Parathyroid adenoma (tissue), 2 donors: ENCODE data around the gene ANKRD63.
A peak's percentile ranks its signal among the peaks of the same experiment; 100 is the strongest.

Experiments
- H2AFZ ChIP-seq: fragments of 300-600 bp; sonication (generic); one replicate; pipeline ENCODE4 v1.7.0; 2017; ENCODE audit warnings: antibody characterized with exemption, mild to moderate bottlenecking
- H3K27ac ChIP-seq: fragments of 300-600 bp; sonication (generic); one replicate; pipeline ENCODE4 v1.7.0; 2017
- H3K27me3 ChIP-seq: fragments of 300-600 bp; sonication (generic); one replicate; pipeline ENCODE4 v1.7.0; 2017; ENCODE audit warnings: low read length; ENCODE audit not compliant: control insufficient read depth, insufficient read depth
- H3K36me3 ChIP-seq: fragments of 300-600 bp; sonication (generic); one replicate; pipeline ENCODE4 v1.7.0; 2017; ENCODE audit warnings: low read length; ENCODE audit not compliant: control insufficient read depth, insufficient read depth
- H3K4me1 ChIP-seq: fragments of 300-600 bp; sonication (generic); one replicate; pipeline ENCODE4 v1.7.0; 2017; ENCODE audit warnings: control low read depth
- H3K4me2 ChIP-seq: fragments of 300-600 bp; sonication (generic); one replicate; pipeline ENCODE4 v1.7.0; 2017; ENCODE audit warnings: low read length
- H3K4me3 ChIP-seq: fragments of 300-600 bp; sonication (generic); one replicate; pipeline ENCODE4 v1.7.0; 2017; ENCODE audit warnings: low read depth, low read length
- H3K79me2 ChIP-seq: fragments of 300-600 bp; sonication (generic); one replicate; pipeline ENCODE4 v1.7.0; 2017; ENCODE audit warnings: control low read depth
- H3K9ac ChIP-seq: fragments of 300-600 bp; sonication (generic); one replicate; pipeline ENCODE4 v1.7.0; 2017; ENCODE audit warnings: mild to moderate bottlenecking
- H3K9me3 ChIP-seq: fragments of 300-600 bp; sonication (generic); one replicate; pipeline ENCODE4 v1.7.0; 2017; ENCODE audit warnings: low read length; ENCODE audit not compliant: control insufficient read depth
- TF ChIP-seq, protein P1 (sequence below): fragments of 300-600 bp; sonication (generic); IDR thresholded peaks from one replicate; pipeline ENCODE4 v1.7.0; 2017; ENCODE audit warnings: antibody characterized with exemption, mild to moderate bottlenecking
- donor health status: primary hyperparathyroidism.

Gene ANKRD63

DNA sequence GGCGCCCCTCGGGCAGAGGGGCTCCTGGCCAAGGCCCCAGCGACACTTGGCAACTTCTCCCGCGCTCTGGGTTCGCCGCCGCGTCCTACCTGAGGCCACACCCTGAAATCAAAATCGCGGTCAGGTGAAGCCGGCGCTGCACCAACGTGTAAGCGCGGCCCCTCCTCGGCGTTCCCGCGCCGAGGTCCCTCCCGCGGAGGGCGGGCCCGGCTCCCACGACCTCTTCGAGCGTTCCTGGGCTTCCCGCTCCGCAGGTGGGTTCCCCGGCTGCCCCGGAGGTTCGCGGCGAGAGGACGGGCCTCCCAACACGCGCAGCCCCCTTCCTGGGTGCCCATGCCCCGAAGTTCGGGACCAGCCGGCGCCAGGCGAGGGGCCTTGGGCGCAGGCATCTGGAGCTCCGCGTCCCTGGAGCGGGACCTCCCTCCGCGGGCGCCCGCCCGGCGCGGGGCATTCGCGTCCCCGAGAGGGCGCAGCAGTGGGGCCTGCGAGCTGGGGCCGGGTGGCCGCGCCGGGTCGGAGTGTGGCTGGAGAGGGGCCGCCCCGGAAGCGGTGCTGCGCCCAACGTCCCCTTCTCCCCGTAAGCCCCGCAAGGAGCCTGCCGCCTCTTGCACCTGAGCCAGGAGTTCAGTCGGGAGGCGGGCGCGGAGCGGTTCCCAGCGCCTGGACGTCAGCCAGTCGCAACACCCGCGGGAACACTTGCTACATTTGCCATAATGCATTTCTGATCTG, 30.3 kb downstream of the ANKRD63 start:
- peak overlapping the region; percentile 69 for H3K4me3 ChIP-seq
- H3K4me2 ChIP-seq = peak overlapping the region; percentile 89
- H3K9me3 ChIP-seq = no peaks in the 10 kb centered on the region
- H3K79me2 ChIP-seq = no peaks in the 10 kb centered on the region
- H3K4me1 ChIP-seq = no peaks in the 10 kb centered on the region
- peak overlapping the region; percentile 90 for H2AFZ ChIP-seq
- TF ChIP-seq, protein P1, sequence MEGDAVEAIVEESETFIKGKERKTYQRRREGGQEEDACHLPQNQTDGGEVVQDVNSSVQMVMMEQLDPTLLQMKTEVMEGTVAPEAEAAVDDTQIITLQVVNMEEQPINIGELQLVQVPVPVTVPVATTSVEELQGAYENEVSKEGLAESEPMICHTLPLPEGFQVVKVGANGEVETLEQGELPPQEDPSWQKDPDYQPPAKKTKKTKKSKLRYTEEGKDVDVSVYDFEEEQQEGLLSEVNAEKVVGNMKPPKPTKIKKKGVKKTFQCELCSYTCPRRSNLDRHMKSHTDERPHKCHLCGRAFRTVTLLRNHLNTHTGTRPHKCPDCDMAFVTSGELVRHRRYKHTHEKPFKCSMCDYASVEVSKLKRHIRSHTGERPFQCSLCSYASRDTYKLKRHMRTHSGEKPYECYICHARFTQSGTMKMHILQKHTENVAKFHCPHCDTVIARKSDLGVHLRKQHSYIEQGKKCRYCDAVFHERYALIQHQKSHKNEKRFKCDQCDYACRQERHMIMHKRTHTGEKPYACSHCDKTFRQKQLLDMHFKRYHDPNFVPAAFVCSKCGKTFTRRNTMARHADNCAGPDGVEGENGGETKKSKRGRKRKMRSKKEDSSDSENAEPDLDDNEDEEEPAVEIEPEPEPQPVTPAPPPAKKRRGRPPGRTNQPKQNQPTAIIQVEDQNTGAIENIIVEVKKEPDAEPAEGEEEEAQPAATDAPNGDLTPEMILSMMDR = no peak
- no peak overlapping the region for H3K9ac ChIP-seq
- H3K36me3 ChIP-seq = no peaks in the 10 kb centered on the region
- H3K27ac ChIP-seq = no peak overlapping the region
- no peaks in the 10 kb centered on the region for H3K27me3 ChIP-seq

DNA sequence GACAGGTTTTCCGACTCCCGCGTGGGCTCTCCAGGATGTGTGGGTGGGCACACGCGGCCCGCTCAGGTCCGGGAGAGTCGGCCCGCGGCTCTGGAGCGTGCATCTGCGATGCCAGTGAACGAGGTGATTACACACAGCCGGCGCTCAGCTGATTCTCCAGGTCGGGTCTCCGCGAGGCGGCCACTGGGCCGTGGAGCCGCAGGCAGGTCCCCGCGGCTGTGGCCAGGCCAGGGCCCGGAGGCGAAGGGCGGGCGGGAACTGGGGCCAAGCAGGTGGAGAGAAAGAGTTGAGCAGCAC, 30.8 kb downstream of the ANKRD63 start:
- TF ChIP-seq, protein P1 = no peak
- H3K9ac ChIP-seq = no peak overlapping the region
- peak overlapping the region; percentile 89 for H3K4me2 ChIP-seq
- no peaks in the 10 kb centered on the region for H3K4me1 ChIP-seq
- H3K36me3 ChIP-seq = no peaks in the 10 kb centered on the region
- H3K27me3 ChIP-seq = no peaks in the 10 kb centered on the region
- H3K4me3 ChIP-seq = no peak overlapping the region
- no peaks in the 10 kb centered on the region for H3K9me3 ChIP-seq
- no peak overlapping the region for H3K27ac ChIP-seq
- peak overlapping the region; percentile 90 for H2AFZ ChIP-seq
- H3K79me2 ChIP-seq = no peaks in the 10 kb centered on the region

DNA sequence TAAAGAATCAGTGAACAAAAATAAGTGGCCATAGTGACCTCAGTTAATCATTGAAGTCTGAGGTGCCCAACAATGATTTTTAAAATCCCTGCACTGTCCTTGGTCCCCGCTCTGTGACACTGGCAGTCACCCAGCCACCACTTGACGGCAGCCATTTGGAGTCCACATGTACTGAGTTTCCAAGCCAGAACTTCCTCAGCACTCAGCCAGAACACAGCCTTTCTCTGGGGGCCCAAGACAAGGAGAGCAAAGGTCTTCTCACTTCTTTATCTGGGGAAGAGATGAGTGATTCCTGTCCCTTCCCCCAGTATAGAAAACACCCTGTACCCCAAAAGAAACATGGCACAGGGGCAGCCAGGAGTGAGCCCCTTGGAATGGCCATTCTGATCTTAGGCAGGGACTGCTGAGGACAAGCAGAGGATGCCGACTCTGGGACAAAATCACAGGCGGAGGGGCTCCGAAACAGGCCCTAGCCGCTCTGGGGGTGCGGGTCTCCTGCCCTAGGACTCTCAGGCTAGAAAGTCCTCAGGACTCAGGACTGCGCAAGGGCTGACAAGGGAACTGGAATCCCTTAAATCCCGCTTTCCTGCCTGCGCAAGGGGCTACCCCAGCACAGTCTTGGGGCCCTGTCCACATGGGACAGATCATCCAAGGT, 31.3 kb downstream of the ANKRD63 start:
- Histone ChIP-seq H3K9me3 (no peaks in the 10 kb centered on the region), H3K79me2 (no peaks in the 10 kb centered on the region), H2AFZ (peak overlapping the region; percentile 90), H3K9ac (no peak overlapping the region), H3K4me2 (no peak overlapping the region), H3K4me3 (no peak overlapping the region), H3K36me3 (no peaks in the 10 kb centered on the region), H3K27ac (no peak overlapping the region), H3K27me3 (no peaks in the 10 kb centered on the region), H3K4me1 (no peaks in the 10 kb centered on the region)
- TF ChIP-seq, protein P1 = no peak

DNA sequence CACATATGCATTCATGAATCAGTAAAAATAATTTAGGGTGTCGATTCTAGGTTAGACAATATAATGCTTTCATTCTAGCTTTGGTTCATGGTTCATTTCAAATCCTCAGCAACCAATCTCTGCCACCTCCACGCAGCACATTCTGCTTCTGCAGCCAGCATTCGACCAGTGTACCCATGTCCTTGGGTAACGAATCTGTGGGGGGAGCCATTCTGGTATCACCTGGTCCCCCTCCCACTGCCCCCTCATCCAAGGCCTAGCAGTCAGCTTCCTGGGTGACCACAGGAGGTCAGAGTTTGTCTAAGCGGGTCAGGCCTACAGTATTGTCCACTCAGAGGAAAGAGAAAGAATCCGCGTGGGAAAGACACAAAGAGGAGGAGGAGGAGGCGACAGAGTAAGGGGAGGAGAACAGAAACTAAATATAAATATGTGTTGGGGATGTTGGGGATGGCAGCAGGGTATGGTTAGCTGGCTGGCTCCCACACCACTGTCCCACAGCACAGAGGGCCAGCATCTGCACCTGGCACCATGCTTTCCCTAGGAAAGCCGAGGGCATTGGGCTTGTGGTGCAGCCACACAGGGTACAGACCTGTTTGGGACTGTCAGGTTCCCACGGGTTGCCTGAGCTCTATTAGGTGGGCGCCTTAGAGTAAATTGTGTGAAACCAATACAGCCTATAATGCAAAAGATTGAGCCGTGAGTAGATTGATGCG, 31.9 kb downstream of the ANKRD63 start:
- H3K4me1 ChIP-seq = no peaks in the 10 kb centered on the region
- no peaks in the 10 kb centered on the region for H3K36me3 ChIP-seq
- H3K9ac ChIP-seq = no peak overlapping the region
- no peak overlapping the region for H2AFZ ChIP-seq
- TF ChIP-seq, protein P1 = no peak
- H3K9me3 ChIP-seq = no peaks in the 10 kb centered on the region
- no peak overlapping the region for H3K4me2 ChIP-seq
- no peaks in the 10 kb centered on the region for H3K79me2 ChIP-seq
- H3K27ac ChIP-seq = no peak overlapping the region
- no peaks in the 10 kb centered on the region for H3K27me3 ChIP-seq
- no peak overlapping the region for H3K4me3 ChIP-seq
